Measurements from ENCODE around the gene SLC7A1. TPM values are rescaled to one million over a fixed set of nuclear protein-coding genes. Genes with fewer than 3 reads are reported as not detected.

Gene SLC7A1
- polyA plus RNA-seq, 1 experiment = 14.7 TPM

GRCh38 chr13:29564373-29564772 lies 31.1 kb downstream of the SLC7A1 start:
- POLR2A ChIA-PET = no interaction called here

GRCh38 chr13:29563941-29564340 lies 31.5 kb downstream of the SLC7A1 start:
- H3K27ac ChIP-seq (ENCODE audit: low read depth, low read length) = no peak overlapping the region
- no peaks in the 10 kb centered on the region for H3K9me3 ChIP-seq (ENCODE audit: control insufficient read depth, insufficient read depth, low read length)
- no peak overlapping the region for H3K4me3 ChIP-seq (ENCODE audit: low read depth, low read length)
- no peak for TF ChIP-seq CTCF (IDR thresholded peaks at IDR 0.05; ENCODE audit: low read depth, low read length)
- no peaks in the 10 kb centered on the region for H3K27me3 ChIP-seq (ENCODE audit: control insufficient read depth, insufficient read depth, low read length)
- CTCF ChIA-PET = interaction anchor here (1.1 to 1.6 kb wide), 4 partner anchors 11 to 141 kb away, joined by 3 to 10 read pairs (median 6); no protein-coding TSS in a partner anchor
- no peak for DNase-seq (ENCODE audit: low read depth, low spot score)
- POLR2A ChIA-PET = no interaction called here

More at GRCh38 chr13:29564373-29564772, 31.1 kb downstream of the SLC7A1 start:
- CTCF ChIA-PET = interaction anchor here (1.1 to 1.6 kb wide), 6 partner anchors 9 to 140 kb away, joined by 3 to 10 read pairs (median 5); no protein-coding TSS in a partner anchor
- TF ChIP-seq CTCF (IDR thresholded peaks at IDR 0.05; ENCODE audit: low read depth, low read length) = no peak
- no peak for DNase-seq (ENCODE audit: low read depth, low spot score)
- no peaks in the 10 kb centered on the region for H3K9me3 ChIP-seq (ENCODE audit: control insufficient read depth, insufficient read depth, low read length)
- no peaks in the 10 kb centered on the region for H3K27me3 ChIP-seq (ENCODE audit: control insufficient read depth, insufficient read depth, low read length)
- no peak overlapping the region for H3K4me3 ChIP-seq (ENCODE audit: low read depth, low read length)
- H3K27ac ChIP-seq (ENCODE audit: low read depth, low read length) = no peak overlapping the region

GRCh38 chr13:29562786-29563438 lies 32.6 kb downstream of the SLC7A1 start:
- ChIA-PET POLR2A (no interaction called here), CTCF (interaction anchor here (0.6 kb wide), 1 partner anchor 18 kb away, joined by 3 read pairs; no protein-coding TSS in a partner anchor)
- DNase-seq (ENCODE audit: low read depth, low spot score) = no peak
- no peaks in the 10 kb centered on the region for H3K9me3 ChIP-seq (ENCODE audit: control insufficient read depth, insufficient read depth, low read length)
- no peaks in the 10 kb centered on the region for H3K27me3 ChIP-seq (ENCODE audit: control insufficient read depth, insufficient read depth, low read length)
- no peak overlapping the region for H3K27ac ChIP-seq (ENCODE audit: low read depth, low read length)
- no peak for TF ChIP-seq CTCF (IDR thresholded peaks at IDR 0.05; ENCODE audit: low read depth, low read length)
- no peak overlapping the region for H3K4me3 ChIP-seq (ENCODE audit: low read depth, low read length)

- CTCF ChIA-PET = no interaction called here
- no peak overlapping the region for H3K27ac ChIP-seq (ENCODE audit: low read depth, low read length)
- H3K9me3 ChIP-seq (ENCODE audit: control insufficient read depth, insufficient read depth, low read length) = no peaks in the 10 kb centered on the region
- POLR2A ChIA-PET = no interaction called here
- DNase-seq (ENCODE audit: low read depth, low spot score) = no peak
- H3K27me3 ChIP-seq (ENCODE audit: control insufficient read depth, insufficient read depth, low read length) = no peaks in the 10 kb centered on the region
- no peak for TF ChIP-seq CTCF (IDR thresholded peaks at IDR 0.05; ENCODE audit: low read depth, low read length)
- H3K4me3 ChIP-seq (ENCODE audit: low read depth, low read length) = no peak overlapping the region
Measured at GRCh38 chr13:29561918-29562317, 33.6 kb downstream of the SLC7A1 start.

- H3K4me3 ChIP-seq (ENCODE audit: low read depth, low read length) = no peak overlapping the region
- no peak for TF ChIP-seq CTCF (IDR thresholded peaks at IDR 0.05; ENCODE audit: low read depth, low read length)
- no peak for DNase-seq (ENCODE audit: low read depth, low spot score)
- POLR2A ChIA-PET = no interaction called here
- no peaks in the 10 kb centered on the region for H3K9me3 ChIP-seq (ENCODE audit: control insufficient read depth, insufficient read depth, low read length)
- no peak overlapping the region for H3K27ac ChIP-seq (ENCODE audit: low read depth, low read length)
- H3K27me3 ChIP-seq (ENCODE audit: control insufficient read depth, insufficient read depth, low read length) = no peaks in the 10 kb centered on the region
- CTCF ChIA-PET = no interaction called here
Measured at GRCh38 chr13:29556742-29557141, 38.7 kb downstream of the SLC7A1 start.

All from AG04450 (cell line).